Central memory CD8-positive, alpha-beta T cell (primary cell): ENCODE data around the gene GPR32.

Experiments used
- ATAC-seq: fragments of 150-1000 bp; cut with Tn5 transposase; replicated peaks from 2 replicates; pipeline ENCODE4 v1.10.0; 2022; ENCODE audit warnings: mild to moderate bottlenecking, moderate FRiP score, moderate number of reproducible peaks; ENCODE audit not compliant: poor library complexity, severe bottlenecking; ENCODE audit errors: extremely low read depth
- DNase-seq, 2 donors: peaks; one replicate each; pipeline ENCODE4 v3.0.0; 2021; ENCODE audit warnings: low spot score in 2 of 2
- H3K27ac Mint-ChIP-seq: one replicate; pipeline ENCODE4 v1.8.0; 2022; ENCODE audit warnings: low read depth, mild to moderate bottlenecking, moderate library complexity, mixed read lengths
- H3K27me3 Mint-ChIP-seq: one replicate; pipeline ENCODE4 v1.8.0; 2022; ENCODE audit warnings: mixed read lengths
- H3K36me3 Mint-ChIP-seq: one replicate; pipeline ENCODE4 v1.8.0; 2022; ENCODE audit warnings: mild to moderate bottlenecking, moderate library complexity, mixed read lengths; ENCODE audit not compliant: insufficient read depth
- H3K4me1 Mint-ChIP-seq: one replicate; pipeline ENCODE4 v1.8.0; 2022; ENCODE audit warnings: mixed read lengths
- H3K4me3 Mint-ChIP-seq: one replicate; pipeline ENCODE4 v1.8.0; 2022; ENCODE audit warnings: mild to moderate bottlenecking, moderate library complexity, mixed read lengths
- H3K9me3 Mint-ChIP-seq: one replicate; pipeline ENCODE4 v1.8.0; 2022; ENCODE audit warnings: mixed read lengths

The GPR32 gene

GRCh38 chr19:50820549-50821247 lies 50.4 kb downstream of the GPR32 start:
- no peak overlapping the region for H3K4me3 Mint-ChIP-seq
- no peak for DNase-seq
- ATAC-seq, result no peak
- peaks cover 18% of the 10 kb centered on the region for H3K4me1 Mint-ChIP-seq
- no peak overlapping the region for H3K27ac Mint-ChIP-seq
- peaks cover 80% of the 10 kb centered on the region for H3K27me3 Mint-ChIP-seq
- no peaks in the 10 kb centered on the region for H3K9me3 Mint-ChIP-seq
- H3K36me3 Mint-ChIP-seq, result no peaks in the 10 kb centered on the region

GRCh38 chr19:50821248-50821612 lies 51.0 kb downstream of the GPR32 start:
- no peak overlapping the region for H3K27ac Mint-ChIP-seq
- no peaks in the 10 kb centered on the region for H3K36me3 Mint-ChIP-seq
- H3K9me3 Mint-ChIP-seq, result no peaks in the 10 kb centered on the region
- H3K4me1 Mint-ChIP-seq, result peaks cover 18% of the 10 kb centered on the region
- no peak for ATAC-seq
- DNase-seq, result no peak
- peaks cover 80% of the 10 kb centered on the region for H3K27me3 Mint-ChIP-seq
- no peak overlapping the region for H3K4me3 Mint-ChIP-seq
